Sciatic nerve (tissue), 1 donor: ENCODE results near the gene CAPZA1. TPM values are rescaled to one million over a fixed set of nuclear protein-coding genes. Genes with fewer than 3 reads are reported as not detected.

Experiments
- total RNA-seq: library from RNA; stranded (reverse); fragmentation: NEBNext Ultra II Directional; extraction: Animal tissue kit (Norgen Biotek cat#: 25700); gene quantifications from one replicate; pipeline ENCODE4 v1.2.1, GENCODE V29; 2021
- donor health status: DM: no; HTN: no; CAD: no.

CAPZA1 gene
- total RNA-seq, 1 donor from 2014 or later = 108 TPM

Other genes starting within 250 kb of the CAPZA1 start
- 63.4 TPM for gene CTTNBP2NL, start 223.6 kb upstream of the CAPZA1 start, total RNA-seq
- 10.9 TPM for gene WNT2B, start 110.9 kb upstream of the CAPZA1 start, total RNA-seq
- 29.7 TPM for gene ST7L, start 691 bp upstream of the CAPZA1 start, total RNA-seq
- gene MOV10, start 54.8 kb downstream of the CAPZA1 start, total RNA-seq = 57.5 TPM
- 241 TPM for gene RHOC, start 87.3 kb downstream of the CAPZA1 start, total RNA-seq
- gene PPM1J, start 95.5 kb downstream of the CAPZA1 start, total RNA-seq = 1.8 TPM